Occipital lobe (tissue), 2 donors: ENCODE measurements around the gene SYP. TPM values are rescaled to one million over a fixed set of nuclear protein-coding genes. Genes with fewer than 3 reads are reported as not detected.

ENCODE experiments used
- DNase-seq: peaks from one replicate; lab custom pipeline; 2025; lab: John Stamatoyannopoulos, UW
- total RNA-seq: library from RNA; depleted of rRNA; stranded (reverse); fragments of >200 nt; gene quantifications from one replicate; pipeline ENCODE4 v1.2.3, GENCODE V29; 2014

The SYP gene
- total RNA-seq, 1 donor from 2014 or later, result 158 TPM

DNA sequence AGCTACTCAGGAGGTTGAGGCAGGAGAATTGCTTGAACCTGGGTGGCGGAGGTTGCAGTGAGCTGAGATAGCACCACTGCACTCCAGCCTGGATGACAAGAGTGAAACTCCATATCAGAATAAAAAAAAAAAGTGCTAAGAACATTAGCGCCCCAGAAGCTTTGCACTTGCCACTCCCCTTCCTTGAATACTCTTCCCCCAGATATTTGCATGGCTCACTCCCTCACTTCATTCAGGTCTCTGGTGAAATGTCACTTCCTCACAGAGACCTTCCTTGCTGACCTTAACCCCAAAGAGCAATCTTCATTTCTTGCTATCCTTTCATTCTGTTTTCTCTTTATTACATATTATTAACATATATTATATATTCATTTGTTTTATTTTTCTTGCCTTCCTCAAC lies 21.9 kb upstream of the SYP start:
- DNase-seq, result no peak

GRCh38 chrX:49220100-49220499 lies 20.1 kb upstream of the SYP start:
- DNase-seq, result no peak

GRCh38 chrX:49214996-49215526 lies 15.1 kb upstream of the SYP start:
- no peak for DNase-seq

DNA sequence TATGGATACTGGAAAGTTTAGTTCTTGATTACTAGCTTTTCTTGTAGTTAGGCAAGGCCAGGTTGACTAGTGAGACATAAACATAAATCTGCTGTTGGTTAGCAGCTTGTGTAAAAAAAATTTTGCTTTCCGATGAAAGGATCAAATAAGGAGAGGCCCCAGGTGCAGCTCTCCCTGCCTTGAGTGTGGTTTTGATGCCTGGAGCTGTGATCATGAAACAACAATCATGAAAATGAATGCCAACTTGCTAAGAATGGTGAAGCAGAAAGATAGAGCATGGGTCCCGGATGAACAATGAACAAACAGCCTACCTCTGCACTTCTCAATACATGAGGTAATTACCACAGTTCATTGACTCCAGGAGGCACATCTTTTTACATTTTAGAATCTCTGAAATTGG lies 14.4 kb upstream of the SYP start:
- DNase-seq, result no peak

DNA sequence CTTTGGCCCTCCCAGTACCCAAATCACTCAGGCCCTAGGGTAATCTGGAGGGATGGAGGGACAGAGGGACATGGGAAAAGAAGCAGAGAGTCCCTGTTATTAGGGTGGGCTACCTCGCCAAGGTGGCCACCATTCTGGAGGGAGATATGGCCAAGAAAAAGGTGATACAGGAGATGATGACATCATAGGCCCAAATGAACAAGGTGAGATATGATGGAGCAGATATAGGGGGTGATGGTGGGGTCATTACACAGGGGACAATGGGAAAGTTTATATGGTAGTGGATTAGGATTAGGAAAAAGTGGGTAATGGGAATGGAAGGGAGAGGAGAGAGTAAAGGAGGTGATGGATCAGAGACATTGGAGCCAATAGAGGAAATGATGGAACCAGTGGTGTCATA lies 12.9 kb upstream of the SYP start:
- no peak for DNase-seq

DNA sequence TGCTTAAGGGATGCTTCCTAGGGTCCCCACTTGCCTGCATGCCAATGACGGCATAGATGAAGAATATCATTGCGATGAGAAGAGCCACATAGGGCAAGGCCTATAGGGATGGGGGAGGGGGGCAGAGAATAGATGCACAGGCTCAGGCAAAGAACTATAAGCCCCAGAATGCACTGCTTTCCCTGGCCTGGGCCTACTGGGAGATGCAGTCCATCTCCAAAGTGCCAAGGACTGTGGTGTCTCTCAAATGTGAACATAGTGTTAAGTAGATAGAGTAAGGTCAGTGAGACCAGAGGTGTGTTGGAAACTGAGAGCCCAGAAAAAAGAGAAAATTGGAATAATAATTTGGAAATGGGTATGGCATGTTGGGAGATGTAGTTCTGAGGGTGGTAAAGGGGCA lies 12.2 kb upstream of the SYP start:
- no peak for DNase-seq

DNA sequence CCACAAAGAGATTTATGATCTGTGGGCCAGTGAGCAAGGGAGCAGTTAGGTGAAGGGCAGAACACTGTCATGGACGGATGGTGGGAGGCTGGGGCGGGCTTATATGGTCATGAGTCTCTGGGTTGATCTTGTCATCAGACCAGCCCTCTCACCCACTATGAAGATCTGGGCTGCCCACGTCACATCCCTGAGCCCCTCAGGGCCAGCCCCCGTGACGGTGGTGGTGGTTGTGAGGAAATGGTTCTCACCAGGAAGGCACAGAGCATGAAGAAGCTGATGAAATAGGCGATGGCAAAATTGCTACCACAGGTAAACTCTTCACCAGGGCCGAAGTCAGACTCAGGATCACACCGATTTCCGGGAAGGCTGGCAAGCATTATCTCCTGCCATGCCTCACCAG lies 11.1 kb upstream of the SYP start:
- DNase-seq, result no peak

- DNase-seq, result no peak
These were observed 10.4 kb upstream of the SYP start for GRCh38 chrX:49210406-49210805.

GRCh38 chrX:49209434-49210251 lies 9.7 kb upstream of the SYP start:
- peak; percentile 24 for DNase-seq

- no peak for DNase-seq
These were observed 8.4 kb upstream of the SYP start for GRCh38 chrX:49208399-49208798.

DNA sequence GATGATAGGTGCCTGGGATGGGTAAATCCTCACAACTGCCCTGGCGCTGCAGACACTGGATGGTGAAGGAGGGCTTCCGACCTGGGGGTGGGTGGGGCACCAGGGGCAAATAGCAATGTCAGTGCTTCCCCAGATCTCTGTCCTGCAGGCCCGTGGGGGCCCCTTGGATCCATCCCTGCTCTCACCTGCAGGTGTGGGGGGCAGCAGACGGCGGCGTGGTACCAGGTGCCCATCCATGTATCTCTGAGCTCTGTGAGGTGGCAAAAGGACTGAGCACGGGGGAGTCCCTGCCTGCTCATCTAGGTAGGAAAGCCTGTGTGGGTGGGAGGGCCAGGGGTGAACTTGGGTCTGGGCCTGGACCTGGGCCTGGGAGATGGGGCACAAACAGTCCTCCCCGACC lies 6.5 kb upstream of the SYP start:
- DNase-seq, result no peak

DNA sequence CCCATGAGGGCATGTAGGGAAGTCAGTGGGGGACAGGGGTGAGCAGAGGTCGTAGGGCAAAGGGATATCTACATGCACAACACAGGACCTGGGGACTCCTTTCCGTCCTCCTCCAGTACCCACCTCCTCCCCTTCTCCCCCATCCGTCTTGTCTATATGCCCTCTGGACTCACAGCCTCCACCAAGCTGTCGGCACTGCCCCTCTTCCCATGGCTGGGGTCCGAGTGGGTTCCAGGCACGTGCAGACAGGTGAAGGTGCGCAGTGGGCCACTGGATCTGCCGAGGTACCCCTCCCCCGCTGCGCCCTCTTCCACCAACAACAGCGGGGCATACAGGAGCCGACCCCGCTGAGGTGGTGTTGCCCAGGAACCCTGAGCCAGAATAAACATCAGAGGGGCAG lies 5.5 kb upstream of the SYP start:
- no peak for DNase-seq

GRCh38 chrX:49204709-49205108 lies 4.7 kb upstream of the SYP start:
- DNase-seq, result peak; percentile 57

DNA sequence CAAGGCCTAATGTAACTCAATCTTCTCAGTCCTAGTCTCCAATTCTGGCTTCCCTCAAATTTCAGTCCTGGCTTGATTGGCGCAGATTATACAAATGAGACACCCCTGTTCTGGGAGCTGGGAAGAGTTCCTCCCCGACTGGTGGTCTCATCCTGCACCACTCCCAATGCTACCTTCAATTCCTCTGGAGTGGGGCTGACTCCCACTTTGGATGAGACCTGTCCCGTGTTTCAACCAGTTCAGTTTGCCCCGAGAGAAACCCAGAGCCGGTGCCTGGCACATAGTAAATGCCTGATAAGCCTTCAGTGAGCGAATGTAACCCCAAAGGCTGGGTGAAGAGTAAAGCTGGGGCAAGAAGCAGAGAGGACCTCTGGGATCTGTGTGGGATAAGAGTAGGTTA lies 4.0 kb upstream of the SYP start:
- no peak for DNase-seq

- DNase-seq, result no peak
These were observed 3.5 kb upstream of the SYP start for GRCh38 chrX:49203536-49203935.

DNA sequence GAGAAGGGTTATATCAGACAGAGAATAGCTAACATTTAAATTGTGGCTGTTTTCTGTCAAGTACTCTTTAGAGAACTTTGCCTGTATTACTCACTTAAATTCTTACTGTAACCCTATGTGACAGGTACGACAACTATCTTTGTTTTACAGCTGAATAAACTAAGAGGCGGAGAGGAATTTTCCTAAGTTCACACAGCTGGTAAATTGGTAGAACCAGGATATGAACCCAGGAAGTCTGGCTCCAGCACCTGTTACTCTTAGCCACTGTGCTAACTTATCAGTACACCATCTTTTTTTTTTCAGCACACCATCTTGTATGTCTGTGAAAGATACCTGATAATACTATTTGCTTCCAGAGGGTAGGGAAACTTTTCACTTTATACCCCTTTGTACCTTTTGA lies 2.0 kb upstream of the SYP start:
- no peak for DNase-seq

- DNase-seq, result no peak
These were observed 738 bp downstream of the SYP start for GRCh38 chrX:49199315-49199595.

- DNase-seq, result no peak
These were observed 1.3 kb downstream of the SYP start for GRCh38 chrX:49198540-49199314.

GRCh38 chrX:49197543-49198087 lies 2.4 kb downstream of the SYP start:
- no peak for DNase-seq

GRCh38 chrX:49193542-49193964 lies 6.4 kb downstream of the SYP start:
- DNase-seq, result no peak

DNA sequence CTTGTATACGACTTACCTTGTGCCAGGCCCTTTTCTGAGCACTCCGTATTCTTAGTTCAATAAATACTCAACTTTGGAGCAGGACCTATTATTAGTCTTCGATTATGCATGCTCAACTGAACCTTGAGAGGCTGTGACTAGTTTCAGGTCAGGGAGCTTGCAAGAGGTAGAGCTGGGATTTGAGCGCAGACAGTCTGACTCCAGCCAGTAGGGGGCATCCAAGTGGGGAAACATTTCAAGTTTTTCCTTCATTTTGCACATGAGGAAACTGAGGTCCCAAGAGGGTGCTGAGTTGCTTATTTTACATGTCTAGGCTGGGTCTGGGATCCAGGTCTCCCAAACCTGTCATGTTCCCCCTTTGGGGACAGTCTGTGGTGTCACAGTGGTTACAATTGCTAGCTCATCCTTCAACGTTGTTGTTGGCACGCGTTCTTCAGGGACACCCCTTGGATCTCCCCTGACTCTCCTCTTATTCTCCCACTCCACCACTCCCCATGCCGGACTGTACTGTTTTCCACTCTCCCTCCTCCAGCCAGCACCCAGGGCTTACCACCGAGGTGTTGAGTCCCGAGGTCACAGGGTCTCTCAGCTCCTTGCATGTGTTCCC lies 7.2 kb downstream of the SYP start:
- no peak for DNase-seq

DNA sequence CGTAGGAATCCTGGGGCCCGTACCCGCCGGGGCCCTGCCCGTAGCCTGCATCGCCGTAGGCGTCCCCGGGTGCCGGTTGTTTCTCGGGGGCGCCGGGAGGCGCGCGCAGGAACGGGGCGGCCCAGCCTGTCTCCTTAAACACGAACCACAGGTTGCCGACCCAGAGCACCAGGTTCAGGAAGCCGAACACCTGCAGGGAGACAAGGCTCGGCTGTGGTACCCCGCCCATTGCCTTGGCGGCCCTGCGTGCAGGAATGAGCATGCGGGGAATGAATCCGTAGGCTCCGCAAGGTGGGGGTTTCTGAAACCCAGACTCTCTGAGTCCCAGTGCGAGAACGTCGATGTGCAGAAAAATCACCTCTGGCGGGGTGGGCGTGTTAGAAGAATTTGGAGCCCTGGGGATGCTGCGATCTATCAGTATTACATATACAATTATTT lies 8.4 kb downstream of the SYP start:
- DNase-seq, result no peak
